CD4-positive, alpha-beta T cell treated with Interleukin-4 for 1 hour (primary cell): ENCODE data around the gene MCTP2.
"Not testable (repeated sequence)": the region's sequence is repeated elsewhere in the genome, so short reads cannot be mapped to it uniquely, and the experiment has no call there.

Experiments used
- DNase-seq, 2 donors: peaks; one replicate each; pipeline ENCODE4 v3.0.0-alpha.2; 2020 to 2022

The MCTP2 gene

DNA sequence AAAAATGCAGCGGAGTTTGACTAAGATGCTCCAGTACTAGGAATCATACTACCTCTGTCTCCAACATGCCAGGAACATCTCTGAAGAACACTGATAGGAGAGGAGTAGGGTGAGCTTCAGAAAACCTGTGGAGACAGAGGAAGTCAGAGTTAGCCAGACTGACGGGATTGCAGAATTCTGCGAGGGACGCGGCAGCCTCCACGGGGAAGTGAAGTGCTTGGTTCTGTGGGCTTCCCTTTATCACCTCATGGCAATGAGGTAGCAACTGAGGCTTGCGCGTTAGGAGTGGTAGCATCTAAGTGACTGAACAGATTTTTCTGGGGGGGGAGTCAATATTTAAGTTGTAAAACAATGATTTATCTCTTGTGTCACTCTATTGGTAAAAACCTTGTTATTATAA lies 226.3 kb downstream of the MCTP2 start:
- DNase-seq = no peak

DNA sequence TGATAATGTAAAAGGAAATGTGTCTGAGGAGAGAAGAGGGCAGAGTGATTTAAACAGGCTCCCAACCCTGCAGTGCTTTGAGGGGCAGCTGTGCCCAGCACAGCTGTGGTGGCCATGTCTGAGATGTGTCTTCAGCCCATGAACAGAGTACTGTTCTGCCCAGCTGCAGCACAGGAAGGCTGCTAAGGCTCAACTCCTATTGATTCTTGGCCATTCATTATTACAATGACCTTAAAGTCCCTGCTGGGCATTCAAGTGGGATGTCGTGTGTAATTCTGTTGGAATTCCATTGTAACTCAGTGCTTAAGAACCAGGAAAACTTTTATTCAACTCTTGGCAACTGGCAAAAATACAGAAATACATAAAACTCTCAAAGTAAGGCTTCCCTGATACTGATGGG lies 229.3 kb downstream of the MCTP2 start:
- no peak for DNase-seq

DNA sequence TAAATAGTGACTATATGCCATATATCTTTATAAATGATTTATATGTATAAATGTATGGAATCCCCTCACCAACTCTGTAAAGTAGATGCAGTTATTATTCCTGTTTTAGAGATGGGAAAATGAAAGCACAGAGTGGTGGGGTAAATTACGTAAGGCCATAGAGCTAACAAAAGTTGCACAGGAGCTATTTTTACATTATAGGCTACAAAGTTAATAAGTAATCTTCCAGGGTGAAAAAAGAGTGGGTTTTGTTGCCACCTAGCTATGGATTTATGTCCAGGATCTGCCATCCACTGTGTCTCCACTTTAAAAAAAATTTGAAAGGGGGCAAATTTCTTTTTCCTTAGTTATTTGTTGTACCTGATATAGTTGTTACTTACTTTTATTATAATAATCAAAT lies 235.7 kb downstream of the MCTP2 start:
- DNase-seq = no peak

DNA sequence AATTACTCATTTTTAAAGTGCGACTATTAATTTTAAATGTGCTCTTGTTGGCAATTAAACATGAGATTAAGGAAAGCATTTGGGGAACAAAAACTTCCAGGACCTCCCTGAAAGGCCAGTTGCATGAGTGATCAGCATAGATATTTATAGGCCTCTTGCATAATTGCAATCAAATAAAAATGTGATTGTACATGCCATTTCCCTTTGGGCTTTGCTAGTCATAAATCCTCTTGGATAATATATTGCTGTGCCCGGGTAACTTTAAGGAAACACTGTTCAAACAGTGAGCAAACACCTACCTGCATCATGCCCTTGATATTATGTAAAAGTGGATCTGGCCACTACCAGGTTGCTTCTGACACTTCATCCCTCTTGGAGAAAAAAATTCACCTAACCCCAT lies 239.1 kb downstream of the MCTP2 start:
- no peak for DNase-seq

DNA sequence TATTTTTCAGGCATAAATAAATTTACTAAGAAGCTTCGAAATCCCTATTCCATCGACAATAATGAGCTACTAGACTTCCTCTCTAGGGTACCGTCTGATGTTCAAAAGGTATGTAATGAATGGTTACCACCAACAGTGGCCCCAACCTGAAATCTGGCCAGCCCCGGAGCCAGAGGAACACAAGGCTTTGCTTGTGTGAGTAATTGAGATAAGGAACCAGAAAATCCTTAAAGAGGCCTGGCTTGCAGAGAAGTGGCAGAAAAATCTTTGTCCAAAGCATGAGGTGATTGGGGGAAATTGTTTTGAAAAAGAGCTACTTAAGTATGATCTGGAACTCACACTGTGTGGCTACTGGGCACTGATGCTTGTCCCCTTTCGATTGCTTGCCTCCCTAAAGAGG lies 245.3 kb downstream of the MCTP2 start:
- DNase-seq = no peak

DNA sequence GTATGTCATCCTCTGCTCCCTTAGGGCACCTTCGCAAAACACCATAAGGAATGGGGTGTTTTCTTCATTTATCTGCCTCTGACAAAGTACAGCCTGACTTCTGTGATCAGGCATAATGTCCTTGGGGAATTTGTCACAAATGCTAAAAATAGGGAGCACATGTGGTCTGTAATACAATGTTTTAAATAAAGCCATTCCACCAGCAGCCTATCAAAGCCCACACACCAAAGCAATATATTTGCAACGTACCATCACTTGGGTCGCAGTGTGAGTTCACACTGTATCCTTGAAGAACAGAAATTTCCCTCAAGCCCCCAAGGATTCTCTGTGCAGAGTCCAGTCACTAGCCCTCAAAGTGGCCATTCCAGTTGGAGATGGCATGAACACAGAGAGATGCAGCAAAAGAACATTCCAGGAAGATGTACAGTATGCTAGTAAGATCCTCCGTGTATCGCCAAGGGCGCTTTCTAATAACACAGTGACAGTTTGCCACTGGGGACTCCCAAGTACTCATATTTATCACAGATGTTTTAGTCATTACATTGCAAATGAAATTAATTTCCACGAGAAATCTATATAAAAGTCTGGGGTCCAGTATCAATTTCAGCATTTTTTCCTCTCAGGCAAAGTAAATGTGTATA lies 246.7 kb downstream of the MCTP2 start:
- no peak for DNase-seq

DNA sequence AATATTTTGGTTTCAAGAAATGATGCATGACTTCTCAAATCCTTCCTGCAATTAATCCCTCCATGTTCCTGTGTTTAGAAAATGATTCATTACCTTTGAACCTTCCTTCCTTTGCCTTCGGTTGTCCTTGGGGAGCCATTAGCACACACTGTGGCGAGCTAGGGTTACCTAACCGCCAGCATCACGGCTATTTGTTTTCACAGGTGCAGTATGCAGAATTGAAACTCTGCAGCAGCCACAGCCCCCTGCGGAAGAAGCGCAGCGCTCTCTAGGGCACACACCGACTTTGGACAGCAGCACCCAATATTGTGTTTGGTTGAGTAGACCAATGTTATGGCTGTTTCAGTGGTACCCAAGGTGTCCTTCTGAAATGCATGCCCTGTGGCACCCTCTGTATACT lies 247.4 kb downstream of the MCTP2 start:
- no peak for DNase-seq

DNA sequence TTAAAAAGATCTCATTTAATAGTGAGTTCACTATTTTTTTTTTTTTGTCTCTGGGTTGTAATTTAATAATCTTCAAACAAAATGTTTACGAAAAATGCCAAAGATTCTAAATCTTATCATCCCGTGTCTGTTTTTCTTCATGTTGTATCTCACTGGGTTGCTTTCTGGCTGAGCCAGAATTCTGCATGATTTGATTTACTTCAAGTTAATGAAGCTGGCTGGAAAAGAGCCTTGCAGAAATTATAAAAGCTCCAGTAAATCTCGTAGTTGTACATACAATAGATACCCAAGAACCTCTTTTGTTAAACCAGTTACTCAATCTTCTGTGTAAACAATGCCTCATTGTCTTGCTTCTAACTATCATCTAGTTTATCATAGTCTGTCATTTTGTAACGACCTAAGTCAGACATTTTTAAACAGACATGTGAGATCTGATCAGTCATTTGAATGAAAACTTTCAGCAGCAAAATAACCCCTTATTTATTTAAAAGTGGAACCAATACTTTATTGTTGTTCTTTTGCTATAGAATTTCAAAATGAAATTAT lies 249.0 kb downstream of the MCTP2 start:
- DNase-seq = no peak

DNA sequence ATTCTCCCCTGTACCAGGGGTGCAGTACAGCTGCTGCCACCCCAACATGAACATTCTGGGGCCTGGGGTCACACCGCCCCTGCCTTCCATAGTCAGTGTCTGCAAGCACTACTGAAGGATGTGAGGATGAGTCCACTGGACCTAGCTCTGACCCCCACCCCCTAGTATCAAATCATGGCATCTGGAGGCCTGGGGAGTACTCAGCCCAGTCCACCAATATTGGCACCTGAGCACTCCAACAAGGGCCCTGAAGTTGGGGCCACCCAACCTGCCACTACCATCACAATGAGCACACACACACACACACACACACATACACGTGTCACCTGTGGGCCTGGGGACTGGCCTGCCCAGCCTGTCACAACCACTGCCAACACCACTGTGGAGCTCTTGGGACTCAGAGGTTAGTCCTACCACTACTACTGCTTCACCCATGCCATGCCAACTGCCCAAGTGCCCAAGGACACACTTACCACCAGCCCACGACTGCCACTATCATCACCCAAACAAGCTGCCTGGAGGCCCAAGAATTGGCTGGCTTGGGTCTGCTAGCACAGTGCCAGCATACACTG lies 253.9 kb downstream of the MCTP2 start:
- no peak for DNase-seq

DNA sequence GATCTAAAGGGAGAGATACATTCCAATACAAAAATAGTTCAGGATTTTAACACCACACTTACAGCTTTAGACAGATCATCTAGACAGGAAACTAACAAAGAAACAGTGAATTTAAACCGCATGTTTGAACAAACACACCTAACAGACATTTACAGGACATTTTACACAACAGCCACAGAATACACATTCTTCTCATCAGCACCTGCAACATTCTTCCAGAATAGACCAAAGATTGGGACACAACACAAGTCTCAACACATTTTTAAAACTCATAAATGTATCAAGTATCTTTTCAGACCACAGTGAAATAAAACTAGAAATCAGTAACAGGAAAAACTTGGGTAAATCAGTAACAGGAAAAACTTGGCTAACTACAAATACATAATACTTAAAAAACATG lies 256.3 kb downstream of the MCTP2 start:
- no peak for DNase-seq

DNA sequence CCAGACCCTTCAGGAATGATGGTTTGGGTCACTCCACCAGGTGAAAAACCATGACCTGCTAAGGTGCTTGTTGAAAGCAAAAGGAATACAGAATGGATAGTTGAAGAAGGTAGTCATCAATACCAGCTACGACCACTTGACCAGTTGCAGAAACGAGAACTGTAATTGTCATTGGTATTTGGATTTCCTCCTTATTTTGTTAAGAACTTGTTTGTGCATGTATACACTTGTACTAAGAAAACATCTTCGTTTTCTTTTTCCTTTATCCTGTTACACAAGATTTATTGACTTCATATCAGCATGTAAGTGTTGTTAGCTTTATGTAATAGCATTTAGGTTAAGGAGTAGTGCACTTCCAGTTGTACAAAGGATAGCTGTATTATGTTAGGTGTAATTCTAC lies 261.8 kb downstream of the MCTP2 start:
- DNase-seq = no peak

DNA sequence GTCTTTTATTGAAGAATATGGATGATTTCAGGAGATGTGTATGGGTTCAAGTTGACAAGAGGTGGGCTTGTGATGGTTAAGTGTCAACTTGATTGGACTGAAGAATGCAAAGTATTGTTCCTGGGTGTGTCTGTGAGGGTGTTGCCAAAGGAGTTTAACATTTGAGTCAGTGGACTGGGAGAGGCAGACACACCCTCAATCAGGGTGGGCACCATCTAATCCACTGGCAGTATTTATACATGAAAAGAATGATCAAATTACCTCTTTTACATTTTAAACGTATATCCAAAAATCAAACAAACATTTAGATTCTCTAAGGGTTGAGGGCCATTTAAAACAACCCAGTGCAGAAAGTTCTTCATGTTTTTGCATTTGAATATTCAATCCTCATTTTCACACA lies 262.2 kb downstream of the MCTP2 start:
- DNase-seq = not testable (repeated sequence)

DNA sequence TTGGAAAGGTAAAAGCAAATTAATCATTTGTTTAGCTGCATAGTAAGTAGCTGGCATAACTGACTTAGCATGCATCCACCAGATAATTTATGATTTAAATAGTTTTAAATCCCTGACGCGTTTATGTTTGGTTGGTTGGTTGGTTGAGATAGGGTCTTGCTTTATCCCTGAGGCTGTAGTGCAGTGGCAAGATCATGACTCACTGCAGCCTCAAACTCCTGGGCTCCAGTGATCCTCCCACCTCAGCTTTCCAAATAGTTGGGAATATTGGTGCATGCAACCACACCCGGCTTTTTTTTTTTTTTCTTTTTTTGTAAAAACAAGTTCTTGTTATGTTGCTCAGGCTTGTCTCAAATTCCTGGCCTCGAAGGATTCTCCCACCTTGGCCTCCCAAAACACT lies 263.4 kb downstream of the MCTP2 start:
- no peak for DNase-seq

DNA sequence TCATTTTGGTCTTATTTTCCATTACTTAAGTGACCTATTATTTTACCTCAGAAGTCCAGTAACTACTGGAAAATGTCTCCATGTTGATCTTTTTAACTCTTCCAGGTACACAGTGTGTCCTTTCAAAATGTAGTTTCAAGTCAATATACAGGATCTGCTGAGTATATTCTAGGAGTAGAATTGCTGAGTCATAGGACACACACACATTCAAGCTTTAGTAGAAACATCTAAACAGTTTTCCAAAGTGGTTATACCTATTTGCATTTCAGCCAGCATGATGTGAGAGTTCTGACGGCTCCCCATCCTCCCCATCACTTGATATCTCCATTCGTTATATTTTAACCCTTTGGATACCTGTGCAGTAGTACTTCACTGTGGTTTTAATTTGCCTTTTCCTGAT lies 271.9 kb downstream of the MCTP2 start:
- no peak for DNase-seq

DNA sequence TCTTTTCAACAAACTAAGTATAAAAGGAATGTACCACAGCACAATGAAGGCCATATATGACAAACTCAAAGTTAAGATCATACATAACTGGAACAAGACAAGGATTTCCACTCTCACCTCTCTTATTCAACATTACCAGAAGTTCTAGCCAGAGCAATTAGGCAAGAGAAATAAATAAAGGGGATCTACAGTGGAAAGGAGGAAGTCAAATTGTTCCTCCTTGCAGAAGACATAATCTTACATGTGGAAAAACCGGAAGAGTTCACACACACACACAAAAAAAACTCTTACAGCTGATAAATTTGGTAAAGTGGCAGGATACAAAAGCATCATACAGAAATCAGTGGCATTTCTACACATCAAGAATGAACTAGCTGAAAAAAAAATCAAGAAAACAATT lies 277.9 kb downstream of the MCTP2 start:
- no peak for DNase-seq

DNA sequence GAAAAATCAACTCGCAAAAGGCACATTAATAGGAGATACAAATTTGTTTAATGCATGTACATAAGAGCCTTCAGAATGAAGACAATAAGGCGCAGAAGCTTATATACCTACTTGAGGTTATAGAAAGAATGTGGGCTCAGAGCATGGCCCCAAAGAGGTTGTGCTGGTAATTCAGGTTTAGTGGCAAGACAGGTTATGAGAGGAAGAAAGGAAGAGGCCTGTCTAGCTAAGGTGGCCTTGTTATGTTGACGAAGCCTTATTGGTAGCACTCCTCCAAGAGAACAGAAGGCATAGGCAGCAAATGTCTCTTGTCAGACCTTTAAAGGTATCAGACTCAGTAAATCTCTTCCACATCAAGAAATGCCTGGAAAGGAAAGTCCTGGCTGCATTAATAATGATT lies 290.8 kb downstream of the MCTP2 start:
- DNase-seq = no peak

DNA sequence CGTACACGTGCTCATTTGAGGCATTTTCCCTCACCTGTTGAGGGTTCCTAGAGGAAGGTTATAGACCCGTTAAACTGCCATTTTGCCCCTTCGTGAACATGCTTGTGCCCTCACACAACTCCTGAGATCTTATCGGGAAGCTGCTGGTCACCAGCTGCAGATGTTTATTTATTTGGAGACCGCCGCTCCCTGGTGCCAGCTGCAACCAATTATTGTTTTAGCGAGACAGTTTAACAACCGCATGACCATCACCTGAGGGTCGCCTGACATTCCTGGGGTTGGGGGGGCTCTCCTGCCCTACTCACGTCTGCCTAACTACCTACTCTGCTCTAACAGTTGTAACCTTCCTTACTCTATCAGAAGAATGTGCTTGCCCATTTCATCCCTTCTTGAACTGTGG lies 292.5 kb downstream of the MCTP2 start:
- no peak for DNase-seq

DNA sequence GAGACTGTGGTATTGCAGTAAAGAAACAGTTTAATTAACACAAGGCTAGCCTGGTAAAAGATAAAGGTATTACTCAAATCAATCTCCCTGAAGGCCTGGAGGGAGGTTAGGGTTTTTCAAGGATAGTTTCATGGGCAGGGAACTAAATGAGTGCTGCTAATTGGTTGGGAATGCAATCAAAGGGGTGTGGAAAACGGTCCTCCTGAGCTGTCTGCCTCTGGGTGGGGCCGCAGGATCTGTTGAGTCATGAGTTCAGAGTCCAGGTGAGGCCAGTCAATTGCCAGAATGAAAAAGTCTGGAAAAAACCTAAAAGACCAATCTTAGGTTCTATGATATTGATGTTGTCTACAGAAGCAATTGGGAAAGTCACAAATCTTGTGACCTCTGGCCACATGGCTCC lies 293.2 kb downstream of the MCTP2 start:
- DNase-seq = no peak

DNA sequence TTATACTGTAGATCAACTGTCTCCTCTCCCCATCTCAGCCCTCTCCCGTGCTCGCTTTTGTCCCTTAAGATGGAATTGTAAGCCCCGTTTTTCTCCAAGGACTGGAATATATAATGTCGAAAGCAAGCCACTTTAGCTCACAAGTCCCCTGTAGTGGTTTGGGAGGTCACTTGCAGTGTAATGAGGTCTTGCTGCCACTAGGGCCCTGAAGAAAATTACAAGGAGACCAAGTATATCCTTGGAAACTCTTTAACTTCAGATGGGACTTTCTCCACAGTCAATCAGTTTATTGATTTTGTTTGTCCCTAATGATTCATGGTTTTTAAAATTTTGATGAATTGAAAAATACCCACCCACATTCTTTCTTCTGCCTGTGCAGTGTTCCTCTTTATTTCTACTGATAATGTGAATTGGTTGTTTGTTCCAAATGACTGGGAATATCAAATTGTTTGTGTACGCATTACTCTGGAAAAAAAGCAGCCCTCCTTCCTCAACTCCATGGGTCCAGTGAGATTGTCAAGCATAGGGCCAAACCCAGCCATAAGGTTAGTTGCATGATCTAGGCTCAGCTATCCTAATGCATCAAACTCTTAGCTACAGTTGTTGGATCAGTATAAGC lies 294.8 kb downstream of the MCTP2 start:
- DNase-seq = no peak

DNA sequence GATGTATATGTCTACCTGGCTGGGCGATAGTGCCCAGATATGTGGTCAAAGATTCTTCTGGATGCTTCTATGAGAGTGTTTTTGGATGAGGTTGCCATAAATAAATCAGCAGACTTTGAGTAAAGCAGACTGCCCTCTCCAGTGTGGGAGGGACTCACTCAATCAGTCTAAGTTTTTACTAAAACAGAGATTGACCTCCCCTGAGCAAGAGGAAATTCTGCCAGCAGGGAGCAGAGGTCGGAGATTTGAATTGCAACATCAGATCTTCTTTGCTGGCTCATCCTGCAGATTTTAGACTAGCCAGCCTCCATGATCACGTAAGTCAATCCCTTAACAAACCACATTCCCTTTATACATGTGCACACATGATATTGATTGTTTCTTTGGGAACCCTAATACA lies 300.9 kb downstream of the MCTP2 start:
- no peak for DNase-seq
